NCI-H82 (cell line): ENCODE measurements around the gene ACTL7A.
"Not testable (repeated sequence)": the region's sequence is repeated elsewhere in the genome, so short reads cannot be mapped to it uniquely, and the experiment has no call there.

Source experiments
- DNase-seq: peaks from one replicate; lab custom pipeline; 2025; lab: John Stamatoyannopoulos, UW

Gene ACTL7A

DNA sequence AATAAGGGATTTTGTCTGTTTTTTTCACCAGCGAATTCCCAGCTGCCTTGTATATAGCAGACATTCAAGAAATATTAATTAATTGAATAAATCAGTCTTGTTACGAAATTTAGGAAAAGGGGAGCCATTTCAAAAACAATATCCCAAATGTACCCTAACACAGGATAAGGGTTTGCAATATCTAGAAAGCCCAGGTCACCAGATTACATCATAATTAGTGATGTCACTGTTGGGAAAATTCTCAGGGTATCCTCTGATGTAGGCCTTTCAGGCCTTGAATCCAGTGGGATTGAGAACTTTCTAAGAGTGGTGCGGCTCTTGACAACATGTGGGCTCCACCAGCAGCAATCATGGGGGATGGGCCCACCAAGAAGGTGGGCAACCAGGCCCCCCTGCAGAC lies at the start of gene ACTL7A:
TSS of gene ACTL7A (plus strand) at position 270 of the 400 bp plus-strand sequence. CDS start at position 327, 57 bp downstream.
- no peak for DNase-seq

DNA sequence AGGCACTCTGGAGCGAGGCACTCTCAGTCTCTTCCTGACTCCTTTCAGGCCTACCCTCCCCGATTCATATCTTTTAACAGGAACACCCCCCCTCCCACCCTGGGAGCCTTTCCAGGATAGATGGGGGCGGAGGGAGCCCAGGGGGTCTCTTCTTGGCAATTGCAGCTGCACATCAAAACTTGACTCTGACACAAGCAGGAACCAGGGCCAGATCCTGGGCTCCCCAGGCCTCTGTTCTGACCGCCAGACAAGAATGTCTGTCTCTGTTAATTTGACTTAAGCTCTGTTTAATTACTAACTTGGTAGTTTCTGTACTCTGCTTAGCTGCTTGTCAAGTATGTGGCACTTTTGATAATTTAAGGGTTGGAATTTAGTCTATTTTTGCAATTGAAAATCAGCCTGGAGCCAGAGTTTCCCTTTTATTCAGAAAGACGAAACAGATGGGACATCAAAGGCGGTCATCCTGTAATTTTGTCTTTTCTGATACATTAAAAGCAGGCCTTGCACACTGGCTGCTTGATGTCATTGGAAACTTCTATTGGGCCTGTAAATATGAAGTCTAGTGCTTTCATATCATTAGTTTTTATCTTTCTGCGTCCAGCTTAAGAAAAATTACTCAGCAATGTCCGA lies 49.6 kb upstream of the ACTL7A start:
- DNase-seq: no peak

DNA sequence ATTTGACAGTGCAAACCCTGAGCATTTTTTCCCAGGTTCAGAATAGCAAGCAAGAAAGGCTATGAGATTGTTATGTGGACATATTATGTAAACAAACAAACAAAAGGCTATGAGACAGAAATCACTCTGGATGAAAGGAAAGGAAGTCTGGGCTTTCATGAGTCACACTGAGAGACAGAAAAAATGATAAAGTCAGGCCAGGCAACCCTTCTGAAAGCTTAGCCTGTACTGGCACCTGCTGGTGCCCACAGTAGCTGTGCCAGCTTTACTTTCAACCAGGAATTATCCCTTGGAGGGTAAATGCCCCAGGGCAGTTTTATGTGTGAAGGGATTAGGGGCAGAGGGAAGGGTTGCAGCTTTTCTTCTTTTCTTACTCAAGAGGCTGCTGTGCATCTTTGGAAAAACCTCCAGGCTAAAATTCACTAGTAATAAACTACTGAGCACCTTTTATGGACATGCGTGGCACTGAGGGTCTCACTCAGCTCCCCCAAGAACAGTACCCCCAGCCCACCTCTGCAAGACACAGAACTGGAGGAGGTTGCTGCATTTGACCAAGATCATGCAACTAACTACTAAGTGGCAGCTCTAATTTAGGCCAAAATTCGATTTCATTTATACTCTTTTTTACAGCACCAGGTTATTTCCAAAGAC lies 48.0 kb upstream of the ACTL7A start:
- peak; percentile 11 for DNase-seq

DNA sequence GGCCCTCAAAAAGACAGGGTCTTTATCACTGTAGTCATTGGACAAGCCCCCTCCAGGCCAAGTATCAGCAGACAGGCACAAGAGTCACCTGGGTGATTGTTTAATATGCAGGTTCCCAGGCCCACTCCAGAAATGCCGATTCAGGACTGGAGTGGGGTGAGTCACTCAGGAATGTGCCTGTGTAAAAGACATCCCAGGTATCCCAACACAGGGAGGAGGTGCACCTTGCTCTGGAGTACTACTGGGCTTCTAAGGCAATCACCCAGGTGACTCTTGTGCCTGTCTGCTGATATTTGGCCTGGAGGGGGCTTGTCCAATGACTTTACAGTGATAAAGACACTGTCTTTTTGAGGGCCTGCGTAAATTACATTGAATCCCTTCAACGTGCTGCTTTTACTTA lies 46.9 kb upstream of the ACTL7A start:
- no peak for DNase-seq

DNA sequence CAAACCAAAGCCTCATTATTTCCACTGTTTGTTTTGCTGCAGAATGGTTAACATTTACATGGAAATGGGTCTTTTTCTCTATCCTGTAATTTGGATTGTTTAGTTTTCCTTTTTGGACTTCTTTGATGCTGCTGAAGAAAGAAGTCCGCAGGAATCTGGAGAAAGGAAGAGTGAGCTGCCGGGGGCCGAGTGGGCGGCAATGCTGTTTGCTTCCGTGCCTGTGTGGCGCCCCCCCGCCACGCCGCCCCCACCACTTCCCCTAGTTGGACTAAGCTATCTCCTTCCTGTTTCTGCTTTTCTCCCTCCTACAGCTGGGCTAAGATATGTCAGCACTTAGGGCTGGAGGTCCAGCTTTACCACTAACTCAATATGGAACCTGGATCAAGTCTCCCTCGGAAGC lies 46.0 kb upstream of the ACTL7A start:
- DNase-seq: peak; percentile 12

- DNase-seq: no peak
These were observed 38.2 kb upstream of the ACTL7A start for GRCh38 chr9:108823829-108824228.

- no peak for DNase-seq
These were observed 31.8 kb upstream of the ACTL7A start for GRCh38 chr9:108830272-108830671.

DNA sequence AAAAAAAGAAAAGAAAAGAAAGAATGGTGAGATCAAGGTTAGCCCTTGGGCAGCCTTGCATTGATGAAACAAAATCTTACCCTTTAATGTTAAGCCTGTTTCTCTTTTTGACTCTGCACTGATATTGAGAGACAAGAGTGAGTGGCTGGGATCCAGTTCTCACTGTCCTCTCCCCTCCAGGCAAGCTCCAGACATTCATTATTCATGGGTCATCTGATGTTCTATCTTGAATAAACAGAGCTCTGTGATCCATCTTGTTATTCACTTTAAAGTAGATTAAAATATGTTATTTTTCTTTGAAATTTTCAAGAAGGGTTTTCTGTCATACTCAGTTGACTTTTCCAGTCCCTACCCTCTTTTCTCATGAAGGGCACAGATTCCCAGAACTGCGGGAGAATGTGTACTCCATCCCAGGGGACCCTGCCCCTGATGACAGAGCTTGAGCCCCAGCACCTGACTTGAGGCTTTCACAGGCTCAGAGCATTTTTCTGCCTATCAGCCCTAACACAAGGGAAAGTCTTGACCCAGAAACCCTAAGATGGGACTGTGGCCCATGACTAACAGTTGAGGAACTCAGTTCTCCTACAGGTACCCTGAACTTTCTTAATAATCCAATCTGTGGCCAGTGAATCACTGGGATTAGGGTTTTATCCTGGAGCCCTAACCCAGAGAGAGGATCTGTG lies 30.4 kb upstream of the ACTL7A start:
- peak; percentile 5 for DNase-seq

GRCh38 chr9:108832179-108832500 lies 29.9 kb upstream of the ACTL7A start:
- no peak for DNase-seq

- DNase-seq: no peak
These were observed 27.0 kb upstream of the ACTL7A start for GRCh38 chr9:108834959-108835665.

DNA sequence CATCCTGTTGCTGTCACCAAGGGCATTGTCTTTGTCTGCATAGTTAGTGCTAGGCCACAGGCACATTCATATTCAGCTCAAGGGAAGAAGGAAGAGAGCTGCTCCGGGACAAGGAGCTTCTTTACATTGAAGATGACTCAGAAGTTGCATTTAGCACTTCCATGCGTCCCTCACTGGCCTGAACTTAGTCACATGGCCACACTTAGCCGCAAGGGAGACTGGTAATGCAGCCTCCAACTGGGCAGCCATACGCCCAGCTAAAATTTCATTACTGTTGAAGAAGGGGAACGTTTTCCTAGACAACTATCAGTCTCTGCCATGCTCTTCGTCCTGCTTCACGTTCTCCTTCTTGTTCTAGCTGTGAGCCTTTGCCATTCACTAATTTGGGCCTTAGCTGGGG lies 26.2 kb upstream of the ACTL7A start:
- DNase-seq: no peak

GRCh38 chr9:108836319-108836718 lies 25.7 kb upstream of the ACTL7A start:
- DNase-seq: peak; percentile 51

- DNase-seq: peak; percentile 77
These were observed 25.3 kb upstream of the ACTL7A start for GRCh38 chr9:108836781-108837180.

DNA sequence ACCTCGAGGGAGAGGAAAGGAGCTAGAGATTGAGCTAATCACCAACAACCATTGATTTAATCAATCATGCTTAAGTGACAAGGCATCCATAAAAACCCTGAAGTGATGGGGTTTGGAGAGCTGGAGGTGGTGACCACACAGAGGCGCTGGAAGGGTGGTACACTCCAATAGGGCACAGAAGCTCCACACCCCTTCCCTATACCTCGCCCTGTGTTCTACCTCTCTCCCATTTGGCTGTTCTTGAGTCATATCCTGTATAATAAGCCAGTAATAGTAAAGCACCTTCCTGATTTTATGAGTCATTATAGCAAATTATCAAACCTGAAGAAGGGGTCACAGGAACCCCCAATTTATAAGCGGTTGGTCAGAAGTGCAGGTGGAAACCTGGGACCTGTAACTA lies 24.5 kb upstream of the ACTL7A start:
- peak; percentile 73 for DNase-seq

DNA sequence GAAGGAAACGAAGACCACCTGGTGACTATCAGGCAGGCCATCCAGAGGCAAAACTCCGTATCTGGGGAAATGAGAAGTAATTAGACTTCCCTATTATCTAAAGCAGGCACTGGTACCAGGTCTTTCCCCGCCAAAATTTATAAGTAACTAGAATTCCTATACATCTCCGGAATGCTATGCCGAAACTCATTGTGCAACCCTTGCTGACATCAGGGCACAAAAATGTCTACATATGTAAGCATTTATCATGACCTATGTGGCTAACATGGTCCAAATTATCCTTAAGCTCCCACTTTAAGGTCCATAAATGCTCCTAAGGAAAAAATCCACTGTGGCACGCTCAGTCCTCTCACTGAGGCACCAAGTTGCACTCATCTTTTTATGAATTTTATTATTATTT lies 24.0 kb upstream of the ACTL7A start:
- DNase-seq: no peak

DNA sequence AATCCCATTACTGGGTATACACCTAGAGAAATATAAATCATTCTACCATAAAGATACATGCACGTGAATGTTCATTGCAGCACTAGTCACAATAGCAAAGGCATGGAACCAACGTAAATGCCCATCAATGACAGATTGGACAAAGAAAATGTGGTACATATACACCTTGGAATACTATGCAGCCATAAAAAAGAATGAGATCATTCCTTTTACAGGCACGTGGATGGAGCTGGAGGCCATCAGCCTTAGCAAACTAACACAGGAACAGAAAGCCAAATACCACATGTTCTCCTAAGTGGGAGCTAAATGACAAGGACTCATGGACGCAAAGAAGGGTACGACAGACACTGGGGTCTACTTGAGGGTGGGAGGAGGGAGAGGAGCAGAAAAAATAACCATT lies 22.5 kb upstream of the ACTL7A start:
- not testable (repeated sequence) for DNase-seq

DNA sequence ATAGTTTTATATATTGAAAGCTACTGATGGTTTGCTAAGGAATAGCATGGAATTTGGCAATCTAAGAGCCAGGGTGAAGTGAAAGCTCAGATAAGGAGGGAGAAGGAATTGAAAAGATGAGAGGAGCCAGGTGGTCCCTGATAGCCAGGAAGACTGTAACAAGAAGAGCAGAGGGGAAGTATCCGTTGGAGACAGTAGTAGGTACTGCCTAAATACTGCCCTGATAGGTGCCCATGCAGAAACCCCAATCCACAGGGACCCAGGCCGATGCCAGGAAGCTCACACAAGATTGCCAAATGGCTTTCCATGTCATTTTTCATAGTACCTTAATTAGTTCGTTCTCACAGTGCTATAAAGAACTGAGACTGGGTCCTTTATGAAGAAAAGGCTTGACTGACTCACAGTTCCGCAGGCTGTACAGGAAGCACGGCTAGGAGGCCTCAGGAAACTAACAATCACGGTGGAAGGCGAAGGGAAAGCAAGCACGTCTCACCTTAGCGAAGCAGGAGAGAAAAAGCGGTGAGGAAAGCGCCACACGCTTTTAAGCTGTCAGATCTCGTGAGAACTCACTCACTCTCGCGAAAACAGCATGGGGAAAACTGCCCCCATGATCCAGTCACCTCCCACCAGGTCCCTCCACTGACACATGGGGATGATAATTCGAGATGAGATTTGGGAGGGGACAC lies 19.3 kb upstream of the ACTL7A start:
- DNase-seq: peak; percentile 12

DNA sequence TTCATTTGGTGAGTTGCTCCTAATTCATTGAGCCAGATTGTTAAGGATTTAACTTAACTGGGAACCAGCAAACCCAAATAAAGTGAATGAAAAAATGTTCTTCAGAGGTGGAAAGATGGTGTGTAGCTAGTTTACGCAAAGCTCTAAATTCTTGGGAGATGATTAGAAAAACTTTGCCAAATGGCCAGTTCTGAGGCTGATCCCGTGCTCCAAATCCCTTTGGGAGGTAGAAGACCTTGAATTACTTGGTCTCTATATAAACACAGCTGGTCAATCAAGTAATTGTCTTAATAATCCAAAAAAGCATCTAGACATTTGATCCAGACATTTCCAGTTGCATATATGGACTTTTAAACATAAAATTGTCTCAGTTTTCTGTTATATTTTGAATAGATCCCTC lies 17.7 kb upstream of the ACTL7A start:
- peak; percentile 90 for DNase-seq

DNA sequence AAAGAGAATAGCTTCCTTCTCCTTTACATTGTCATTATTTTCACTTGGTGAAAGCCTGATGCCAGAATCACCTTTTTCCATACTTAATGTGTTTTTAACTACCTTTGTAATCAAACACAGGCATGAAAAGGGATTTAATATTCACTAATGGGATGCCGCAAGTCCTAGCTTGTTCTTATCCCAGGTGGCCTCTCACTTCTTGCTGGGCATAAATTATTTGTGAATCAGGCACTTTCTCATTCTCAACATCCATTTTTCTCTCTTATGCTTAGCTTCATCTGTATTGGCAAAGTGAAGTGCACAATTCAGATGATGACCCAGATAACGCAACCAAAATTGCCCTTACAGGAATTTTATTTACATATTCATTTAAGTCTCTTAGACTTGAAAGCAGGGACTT lies 17.2 kb upstream of the ACTL7A start:
- peak; percentile 82 for DNase-seq

DNA sequence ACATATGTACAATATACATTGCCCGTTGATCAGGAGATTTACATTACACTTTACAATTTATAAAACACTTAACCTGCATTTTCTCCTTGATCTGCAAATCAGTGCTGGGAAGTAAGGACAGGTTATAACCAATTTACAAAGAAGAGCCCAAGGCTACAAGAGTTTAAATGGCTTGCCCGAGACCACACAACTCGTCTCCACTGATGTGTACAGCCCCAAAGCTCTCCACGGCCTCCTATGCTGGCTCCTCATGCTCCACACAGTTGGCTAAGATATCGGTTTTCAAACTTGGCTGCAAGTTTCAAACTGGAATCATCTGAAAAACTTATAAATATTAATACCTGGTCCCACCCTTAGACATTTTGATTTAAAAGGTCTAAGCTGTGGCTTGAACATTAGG lies 16.6 kb upstream of the ACTL7A start:
- peak; percentile 16 for DNase-seq

GRCh38 chr9:108845947-108846346 lies 16.1 kb upstream of the ACTL7A start:
- no peak for DNase-seq

DNA sequence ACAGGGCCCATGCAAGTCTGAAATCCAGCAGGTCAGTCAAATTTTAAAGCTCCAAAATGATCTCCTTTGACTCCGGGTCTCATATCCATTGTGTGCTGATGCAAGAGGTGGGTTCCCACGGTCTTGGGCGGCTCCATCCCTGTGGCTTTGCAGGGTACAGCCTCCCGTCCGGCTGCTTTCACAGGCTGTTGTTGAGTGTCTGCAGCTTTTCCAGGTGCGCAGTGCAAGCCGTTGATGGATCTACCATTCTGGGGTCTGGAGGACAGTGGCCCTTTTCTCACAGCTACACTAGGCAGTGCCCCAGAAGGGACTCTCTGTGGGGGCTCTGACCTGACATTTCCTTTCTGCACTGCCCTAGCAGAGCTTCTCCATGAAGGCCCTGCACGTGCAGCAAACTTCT lies 13.8 kb upstream of the ACTL7A start:
- DNase-seq: not testable (repeated sequence)
